ENCODE data around the gene STXBP1.
A peak's percentile ranks its signal among the peaks of the same experiment; 100 is the strongest.
"Not testable (repeated sequence)": the region's sequence is repeated elsewhere in the genome, so short reads cannot be mapped to it uniquely, and the experiment has no call there.

STXBP1 gene

DNA sequence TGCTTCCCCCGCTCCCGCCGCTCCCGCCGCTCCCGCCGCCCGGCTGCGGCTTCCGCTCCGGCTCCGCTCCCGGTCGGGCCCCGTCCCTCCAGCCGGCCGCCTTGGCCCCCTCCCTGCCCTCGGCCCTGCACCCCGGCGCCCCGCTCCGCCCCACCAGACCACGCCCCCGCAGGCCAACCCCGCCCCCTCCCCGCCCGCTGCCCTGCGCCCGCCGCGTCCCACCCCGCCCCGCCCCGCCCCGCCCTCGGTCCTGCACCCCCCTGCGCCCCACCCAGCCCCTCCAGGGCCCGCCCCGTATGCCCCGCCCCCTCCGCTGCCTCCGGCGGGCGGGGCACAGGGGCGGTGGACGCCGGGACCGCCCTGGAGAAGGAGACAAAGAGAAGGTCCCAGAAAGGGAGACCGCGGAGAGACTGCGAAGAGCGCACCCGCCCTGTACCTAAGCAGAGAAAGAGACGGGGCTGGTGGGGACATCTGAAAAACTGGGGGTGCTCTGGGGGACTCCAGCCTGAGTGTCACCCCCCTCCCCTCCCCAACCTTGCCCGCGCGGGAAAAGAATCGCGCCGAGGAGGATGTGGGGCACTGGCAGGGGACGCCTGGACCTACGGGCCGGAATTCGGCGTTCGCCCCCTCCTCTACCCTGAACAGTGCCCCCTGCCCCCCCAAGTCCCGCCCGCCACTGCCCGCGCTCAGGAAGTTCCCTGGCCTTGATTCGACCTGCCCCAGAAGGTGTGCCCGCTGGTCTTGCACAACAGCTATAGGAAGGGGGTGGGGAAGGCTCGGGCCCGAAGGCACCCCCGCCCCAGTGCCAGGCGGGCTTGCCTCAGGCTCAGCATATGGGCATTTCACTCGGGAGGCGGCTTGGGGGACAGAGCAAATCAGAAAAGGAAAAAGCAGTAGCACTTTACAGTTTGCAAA is 42.8 kb upstream of the STXBP1 start:
- Histone ChIP-seq H3K9me3 (replicated peaks; ENCODE audit: low read length) (no peaks in the 10 kb centered on the region), H3K4me3 (ENCODE audit: low read length) (peak overlapping the region; percentile 94), H3K36me3 (ENCODE audit: insufficient read depth, low read length) (peaks cover 32% of the 10 kb centered on the region), H3K27me3 (ENCODE audit: control insufficient read depth, insufficient read depth, low read length) (no peaks in the 10 kb centered on the region), H3K9ac (ENCODE audit: low read depth, low read length) (peak overlapping the region; percentile 95), H3K4me1 (ENCODE audit: control insufficient read depth, insufficient read depth, low read length) (peaks cover 63% of the 10 kb centered on the region), H3K4me2 (ENCODE audit: low read length) (peak overlapping the region; percentile 98)

DNA sequence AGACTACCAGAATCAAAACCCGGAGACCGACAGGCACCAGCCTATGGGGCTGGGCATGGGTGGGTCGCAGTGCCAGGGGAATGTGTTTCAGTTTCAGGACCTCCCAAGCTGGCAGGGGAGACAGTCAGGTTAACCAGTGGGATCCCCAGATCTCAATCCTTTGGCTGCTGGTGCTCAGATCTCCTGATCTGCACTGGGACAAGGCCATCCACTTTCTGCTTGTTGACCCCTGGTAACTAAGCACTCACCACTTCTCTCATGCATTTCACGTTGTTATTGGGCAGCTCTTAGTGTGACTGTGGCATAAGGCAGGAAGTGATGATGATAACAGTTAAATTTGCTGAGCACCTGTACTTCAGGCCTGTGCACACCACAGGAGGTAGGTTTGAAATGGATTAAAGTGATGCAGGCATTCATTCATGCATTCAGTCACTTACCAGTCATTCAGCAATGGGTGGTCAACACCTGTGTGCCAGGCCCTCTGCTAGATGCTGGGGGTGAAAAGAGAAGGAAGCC is 42.1 kb upstream of the STXBP1 start:
- Histone ChIP-seq H3K27me3 (ENCODE audit: control insufficient read depth, insufficient read depth, low read length) (no peaks in the 10 kb centered on the region), H3K9me3 (replicated peaks; ENCODE audit: low read length) (no peaks in the 10 kb centered on the region), H3K4me3 (ENCODE audit: low read length) (peak overlapping the region; percentile 70), H3K9ac (ENCODE audit: low read depth, low read length) (peak overlapping the region; percentile 89), H3K4me1 (ENCODE audit: control insufficient read depth, insufficient read depth, low read length) (peaks cover 64% of the 10 kb centered on the region), H3K4me2 (ENCODE audit: low read length) (peak overlapping the region; percentile 97), H3K36me3 (ENCODE audit: insufficient read depth, low read length) (peaks cover 28% of the 10 kb centered on the region)

DNA sequence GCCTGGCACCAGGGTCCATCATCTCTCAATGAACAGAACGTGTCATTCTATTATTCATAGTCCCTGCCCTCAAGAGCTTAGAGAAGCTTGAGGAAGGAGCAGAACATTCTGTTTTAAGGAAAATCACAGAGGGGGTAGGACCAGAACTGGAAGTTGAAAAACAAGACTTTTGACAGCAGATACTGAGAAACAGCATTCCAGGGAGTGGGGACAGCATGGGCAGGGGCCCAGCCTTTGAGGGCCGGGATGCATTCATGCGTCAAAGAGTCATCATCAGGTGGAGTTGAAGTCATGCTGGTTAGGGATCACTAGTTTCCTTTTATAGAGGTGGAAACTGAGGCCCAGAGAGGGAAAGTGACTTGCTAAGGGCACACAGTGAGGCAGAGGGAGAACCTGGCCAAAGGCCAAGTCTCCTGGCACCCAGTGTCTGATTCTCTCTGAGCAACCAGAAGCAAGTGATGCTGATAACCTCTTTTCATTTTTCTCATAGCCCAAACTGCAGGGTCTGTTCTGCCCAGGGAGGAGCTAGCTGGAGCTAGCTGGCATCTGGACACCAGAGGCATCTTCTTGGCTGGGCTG is 41.5 kb upstream of the STXBP1 start:
- H3K4me3 ChIP-seq (ENCODE audit: low read length): no peak overlapping the region
- H3K36me3 ChIP-seq (ENCODE audit: insufficient read depth, low read length): peaks cover 22% of the 10 kb centered on the region
- no peaks in the 10 kb centered on the region for H3K9me3 ChIP-seq (replicated peaks; ENCODE audit: low read length)
- H3K9ac ChIP-seq (ENCODE audit: low read depth, low read length): peak overlapping the region; percentile 89
- H3K4me1 ChIP-seq (ENCODE audit: control insufficient read depth, insufficient read depth, low read length): peaks cover 65% of the 10 kb centered on the region
- H3K4me2 ChIP-seq (ENCODE audit: low read length): peak overlapping the region; percentile 97
- no peaks in the 10 kb centered on the region for H3K27me3 ChIP-seq (ENCODE audit: control insufficient read depth, insufficient read depth, low read length)

DNA sequence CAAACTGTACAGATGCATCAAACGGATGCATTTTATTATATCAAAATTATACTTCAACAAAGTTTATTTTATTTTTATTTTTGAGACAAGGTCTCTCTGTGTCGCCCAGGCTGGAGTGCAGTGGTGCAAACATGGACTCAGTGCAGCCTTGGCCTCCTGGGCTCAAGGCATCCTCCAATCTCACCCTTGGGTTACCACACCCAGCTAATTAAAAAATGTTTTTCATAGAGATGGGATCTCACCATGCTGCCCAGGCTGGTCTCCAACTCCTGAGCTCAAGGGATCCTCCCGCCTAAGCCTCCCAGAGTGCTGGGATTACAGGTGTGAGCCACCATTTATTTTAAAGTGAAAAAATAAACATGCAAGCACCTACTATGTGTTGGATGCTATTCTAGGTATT is 40.1 kb upstream of the STXBP1 start:
- Histone ChIP-seq H3K4me2 (ENCODE audit: low read length) (no peak overlapping the region), H3K9me3 (replicated peaks; ENCODE audit: low read length) (no peaks in the 10 kb centered on the region), H3K9ac (ENCODE audit: low read depth, low read length) (no peak overlapping the region), H3K4me1 (ENCODE audit: control insufficient read depth, insufficient read depth, low read length) (peaks cover 65% of the 10 kb centered on the region), H3K4me3 (ENCODE audit: low read length) (no peak overlapping the region), H3K36me3 (ENCODE audit: insufficient read depth, low read length) (peaks cover 12% of the 10 kb centered on the region), H3K27me3 (ENCODE audit: control insufficient read depth, insufficient read depth, low read length) (no peaks in the 10 kb centered on the region)

DNA sequence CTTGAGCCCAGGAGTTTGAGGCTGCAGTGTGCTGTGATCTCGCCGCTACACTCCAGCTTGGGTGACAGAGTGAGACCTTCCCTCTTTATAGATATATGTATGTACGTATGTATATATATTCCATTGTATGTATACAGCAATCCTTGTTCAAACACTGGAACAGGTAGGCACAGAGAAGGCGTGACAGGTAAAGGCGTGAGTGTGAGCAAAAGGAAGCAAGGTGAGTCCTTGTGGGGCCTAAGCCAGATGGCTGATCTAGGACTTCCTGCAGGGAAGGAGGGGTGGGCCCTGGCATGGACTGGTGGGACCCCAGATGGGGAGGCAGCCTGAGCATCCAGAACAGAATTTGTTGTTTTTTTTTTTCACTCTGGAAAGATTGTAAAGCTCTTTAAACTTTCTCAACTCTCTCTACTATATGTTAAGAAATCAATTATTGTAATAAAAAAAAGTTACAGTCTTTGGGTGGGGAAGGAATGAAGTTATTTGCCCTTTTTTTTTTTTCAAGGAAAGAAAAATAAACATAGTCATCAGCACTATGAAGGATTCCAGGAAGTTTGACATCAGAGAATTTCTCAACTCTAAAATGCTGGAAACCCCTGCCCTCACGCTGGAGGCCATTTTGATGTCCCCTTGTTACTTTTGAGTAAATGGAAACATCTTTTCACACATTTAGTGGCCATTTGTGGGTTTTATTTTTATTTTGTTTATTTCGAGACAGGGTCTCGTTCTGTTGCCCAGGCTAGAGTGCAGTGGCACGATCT is 38.9 kb upstream of the STXBP1 start:
- Histone ChIP-seq H3K9me3 (replicated peaks; ENCODE audit: low read length) (no peaks in the 10 kb centered on the region), H3K4me1 (ENCODE audit: control insufficient read depth, insufficient read depth, low read length) (peaks cover 73% of the 10 kb centered on the region), H3K4me2 (ENCODE audit: low read length) (peak overlapping the region; percentile 79), H3K9ac (ENCODE audit: low read depth, low read length) (peak overlapping the region; percentile 78), H3K4me3 (ENCODE audit: low read length) (peak overlapping the region; percentile 34), H3K27me3 (ENCODE audit: control insufficient read depth, insufficient read depth, low read length) (no peaks in the 10 kb centered on the region), H3K36me3 (ENCODE audit: insufficient read depth, low read length) (no peaks in the 10 kb centered on the region)

DNA sequence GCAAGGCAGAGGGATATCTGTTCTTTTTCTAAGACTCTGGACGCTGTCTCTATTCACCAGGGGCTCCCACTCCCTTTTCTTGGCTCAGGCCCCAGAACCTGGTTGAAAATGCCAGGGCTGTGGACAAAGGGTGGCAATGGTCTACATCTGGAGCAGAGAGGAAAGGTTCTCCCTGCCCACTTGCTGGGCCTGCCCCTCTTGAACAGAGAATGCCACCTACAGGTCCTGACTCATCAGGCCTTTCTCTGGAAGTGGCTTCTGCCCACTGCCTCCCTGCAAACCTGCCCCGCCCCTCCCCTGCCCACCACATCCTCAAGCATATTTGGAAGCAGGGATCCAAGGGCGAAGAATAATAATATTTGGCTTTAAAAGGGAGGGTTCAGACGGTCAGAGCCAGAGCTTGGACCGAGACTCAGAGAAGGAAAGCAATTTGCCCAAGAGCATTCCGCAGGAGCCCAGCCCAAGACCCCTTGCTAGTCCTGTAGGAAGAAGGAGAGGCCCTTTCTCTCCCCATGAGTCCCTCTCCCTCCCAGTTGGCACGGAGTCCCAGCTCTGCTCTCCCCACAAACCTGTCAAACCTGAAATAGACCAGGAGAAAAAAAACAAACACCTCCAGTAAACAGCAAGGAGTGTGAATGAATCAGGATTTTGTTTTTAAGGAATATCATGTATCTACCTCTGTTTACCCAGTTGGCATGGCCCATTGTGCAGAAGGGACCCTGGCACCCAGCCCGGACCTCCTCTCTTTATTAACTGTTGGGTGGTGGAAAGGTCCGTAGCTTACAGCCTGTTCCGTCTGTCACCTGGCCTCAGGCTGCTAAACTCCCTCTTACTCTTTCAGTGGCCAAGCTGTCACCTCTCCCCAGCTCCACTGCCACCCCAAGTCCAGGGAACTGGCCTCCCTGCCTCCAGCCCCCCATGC is 37.7 kb upstream of the STXBP1 start:
- peak overlapping the region; percentile 78 for H3K9ac ChIP-seq (ENCODE audit: low read depth, low read length)
- no peaks in the 10 kb centered on the region for H3K27me3 ChIP-seq (ENCODE audit: control insufficient read depth, insufficient read depth, low read length)
- peak overlapping the region; percentile 52 for H3K4me3 ChIP-seq (ENCODE audit: low read length)
- no peaks in the 10 kb centered on the region for H3K9me3 ChIP-seq (replicated peaks; ENCODE audit: low read length)
- H3K36me3 ChIP-seq (ENCODE audit: insufficient read depth, low read length): no peaks in the 10 kb centered on the region
- peaks cover 80% of the 10 kb centered on the region for H3K4me1 ChIP-seq (ENCODE audit: control insufficient read depth, insufficient read depth, low read length)
- peak overlapping the region; percentile 79 for H3K4me2 ChIP-seq (ENCODE audit: low read length)

DNA sequence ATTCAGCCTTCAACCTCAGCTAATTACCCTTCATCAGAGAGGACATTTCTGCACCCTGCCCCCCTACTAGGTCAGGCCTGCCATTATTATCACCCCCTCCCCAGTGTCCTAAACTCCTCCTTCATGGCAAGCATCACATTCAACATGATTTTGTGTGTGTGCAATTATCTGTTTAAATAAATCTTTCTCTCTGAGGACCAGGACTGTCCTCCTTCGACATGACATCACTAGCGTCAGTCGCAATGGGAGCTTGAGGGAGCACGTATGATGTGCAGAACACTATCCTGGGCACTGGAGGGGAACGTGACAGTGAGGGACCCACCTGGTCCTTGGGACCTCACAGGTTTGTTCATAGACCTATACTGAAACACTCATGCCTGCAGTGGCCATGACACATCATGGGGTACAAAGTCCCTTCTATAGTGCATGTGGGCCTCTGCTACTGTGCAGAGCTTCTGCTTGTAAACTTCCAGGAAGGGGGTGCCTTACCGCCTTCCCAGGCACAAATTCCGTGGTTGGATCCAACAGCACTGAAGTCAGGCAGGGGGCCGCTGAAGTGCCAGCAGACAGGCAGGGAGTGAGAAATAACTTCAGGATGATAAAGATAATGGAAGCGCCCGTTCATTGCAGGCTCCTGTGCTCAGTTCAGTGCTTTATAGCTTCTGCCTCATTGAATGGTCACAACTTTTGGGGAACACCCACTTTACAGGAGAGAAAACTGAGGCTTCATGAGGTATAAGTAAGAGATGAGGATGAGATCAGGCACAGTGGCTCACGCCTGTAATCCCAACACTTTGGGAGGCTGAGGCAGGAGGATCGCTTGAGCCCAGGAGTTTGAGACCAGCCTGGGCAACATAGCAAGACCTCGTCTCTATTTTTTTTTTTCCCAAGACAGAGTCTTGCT is 36.0 kb upstream of the STXBP1 start:
- Histone ChIP-seq H3K4me3 (ENCODE audit: low read length) (no peak overlapping the region), H3K4me2 (ENCODE audit: low read length) (no peak overlapping the region), H3K9me3 (replicated peaks; ENCODE audit: low read length) (no peaks in the 10 kb centered on the region), H3K27me3 (ENCODE audit: control insufficient read depth, insufficient read depth, low read length) (no peaks in the 10 kb centered on the region), H3K9ac (ENCODE audit: low read depth, low read length) (no peak overlapping the region), H3K4me1 (ENCODE audit: control insufficient read depth, insufficient read depth, low read length) (peaks cover 80% of the 10 kb centered on the region), H3K36me3 (ENCODE audit: insufficient read depth, low read length) (peaks cover 4% of the 10 kb centered on the region)

DNA sequence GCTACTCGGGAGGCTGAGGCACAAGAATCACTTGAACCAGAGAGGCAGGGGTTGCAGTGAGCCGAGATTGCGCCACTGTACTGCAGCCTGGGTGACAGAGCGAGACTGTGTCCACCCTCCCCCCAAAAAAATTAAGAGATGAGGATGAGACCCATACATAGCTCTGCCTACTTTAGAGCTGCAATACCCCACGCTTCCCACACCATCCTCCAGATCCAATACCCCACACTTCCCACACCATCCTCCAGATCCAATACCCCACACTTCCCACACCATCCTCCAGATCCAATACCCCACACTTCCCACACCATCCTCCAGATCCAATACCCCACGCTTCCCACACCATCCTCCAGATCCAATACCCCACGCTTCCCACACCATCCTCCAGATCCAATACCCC is 34.9 kb upstream of the STXBP1 start:
- H3K4me1 ChIP-seq (ENCODE audit: control insufficient read depth, insufficient read depth, low read length): peaks cover 77% of the 10 kb centered on the region
- H3K9ac ChIP-seq (ENCODE audit: low read depth, low read length); H3K36me3 ChIP-seq (ENCODE audit: insufficient read depth, low read length); H3K4me3 ChIP-seq (ENCODE audit: low read length); H3K9me3 ChIP-seq (replicated peaks; ENCODE audit: low read length); H3K27me3 ChIP-seq (ENCODE audit: control insufficient read depth, insufficient read depth, low read length): not testable (repeated sequence)
- H3K4me2 ChIP-seq (ENCODE audit: low read length): peak overlapping the region; percentile 44

DNA sequence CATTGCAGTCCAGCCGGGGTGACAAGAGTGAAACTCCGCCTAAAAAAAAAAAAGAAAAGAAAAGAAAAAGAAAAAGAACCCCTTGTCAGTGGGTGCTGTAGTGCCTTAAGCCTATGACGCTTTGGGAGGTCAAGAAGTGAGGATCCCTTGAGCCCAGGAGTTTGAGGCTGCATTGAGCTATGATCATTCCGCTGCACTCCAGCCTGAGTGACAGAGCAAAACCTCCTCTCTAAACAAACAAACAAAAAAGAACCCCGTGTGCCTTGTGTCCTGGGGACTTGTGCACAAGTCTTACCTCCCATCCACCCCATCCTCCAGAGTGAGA is 33.5 kb upstream of the STXBP1 start:
- no peaks in the 10 kb centered on the region for H3K27me3 ChIP-seq (ENCODE audit: control insufficient read depth, insufficient read depth, low read length)
- H3K9me3 ChIP-seq (replicated peaks; ENCODE audit: low read length): peaks cover 6% of the 10 kb centered on the region
- peak overlapping the region; percentile 63 for H3K4me3 ChIP-seq (ENCODE audit: low read length)
- H3K36me3 ChIP-seq (ENCODE audit: insufficient read depth, low read length): peaks cover 5% of the 10 kb centered on the region
- H3K4me1 ChIP-seq (ENCODE audit: control insufficient read depth, insufficient read depth, low read length): peaks cover 64% of the 10 kb centered on the region
- peak overlapping the region; percentile 65 for H3K9ac ChIP-seq (ENCODE audit: low read depth, low read length)
- peak overlapping the region; percentile 76 for H3K4me2 ChIP-seq (ENCODE audit: low read length)
